Kasumi-1 (cell line): Measurements from ENCODE around the gene RGR.

Experiments
- DNase-seq, 2 experiments: peaks; one replicate each; lab custom pipeline; 2025; lab: John Stamatoyannopoulos, UW

Gene RGR

DNA sequence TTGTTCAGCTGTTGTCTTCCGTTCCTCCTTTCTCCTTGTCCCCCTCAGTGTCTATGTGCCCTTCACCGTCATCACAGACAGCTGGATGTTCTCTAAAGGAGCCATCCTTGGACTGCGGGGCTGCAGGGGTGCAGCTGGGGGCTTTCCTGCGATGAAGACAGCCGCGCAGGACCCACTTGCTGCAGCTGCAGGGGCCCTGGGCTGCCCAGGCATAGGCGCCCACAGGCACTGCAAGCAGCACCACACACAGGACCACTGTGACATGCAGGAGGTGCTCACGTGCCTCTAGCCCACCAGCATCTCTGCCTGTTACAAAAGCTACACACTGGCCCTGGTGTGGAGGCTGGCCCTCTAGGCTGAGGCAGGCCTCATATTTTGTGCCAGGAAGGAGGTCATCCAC lies 22.9 kb upstream of the RGR start:
- DNase-seq: no peak

DNA sequence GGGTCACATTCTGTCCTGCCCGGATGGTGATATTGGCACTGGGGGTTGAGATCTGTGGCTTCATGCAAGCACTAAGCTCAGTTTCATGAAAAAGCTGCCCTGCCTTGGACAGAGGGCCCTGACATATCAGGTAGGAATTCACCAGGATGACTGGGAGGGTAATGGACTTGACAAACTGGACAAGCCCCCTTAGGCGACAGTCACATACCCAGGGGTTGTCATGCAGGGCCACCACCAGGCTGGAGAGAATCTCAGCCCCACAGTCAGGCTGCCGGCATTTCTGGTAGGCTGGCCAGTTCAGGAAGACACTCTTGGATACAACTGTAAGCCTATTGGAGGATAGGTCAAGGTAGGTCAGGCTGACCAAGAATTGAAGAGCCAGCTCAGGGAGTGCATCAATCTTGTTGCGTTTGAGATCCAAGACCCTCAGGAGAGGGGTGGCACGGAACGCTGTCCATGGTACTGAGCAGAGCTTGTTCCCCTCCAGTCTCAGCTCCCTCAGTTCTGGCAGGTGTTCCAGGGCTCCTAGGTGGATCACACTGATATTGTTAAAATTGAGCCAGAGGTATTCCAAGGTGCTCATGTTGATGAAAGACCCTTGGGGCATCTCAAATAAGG lies 20.3 kb upstream of the RGR start:
- no peak for DNase-seq

DNA sequence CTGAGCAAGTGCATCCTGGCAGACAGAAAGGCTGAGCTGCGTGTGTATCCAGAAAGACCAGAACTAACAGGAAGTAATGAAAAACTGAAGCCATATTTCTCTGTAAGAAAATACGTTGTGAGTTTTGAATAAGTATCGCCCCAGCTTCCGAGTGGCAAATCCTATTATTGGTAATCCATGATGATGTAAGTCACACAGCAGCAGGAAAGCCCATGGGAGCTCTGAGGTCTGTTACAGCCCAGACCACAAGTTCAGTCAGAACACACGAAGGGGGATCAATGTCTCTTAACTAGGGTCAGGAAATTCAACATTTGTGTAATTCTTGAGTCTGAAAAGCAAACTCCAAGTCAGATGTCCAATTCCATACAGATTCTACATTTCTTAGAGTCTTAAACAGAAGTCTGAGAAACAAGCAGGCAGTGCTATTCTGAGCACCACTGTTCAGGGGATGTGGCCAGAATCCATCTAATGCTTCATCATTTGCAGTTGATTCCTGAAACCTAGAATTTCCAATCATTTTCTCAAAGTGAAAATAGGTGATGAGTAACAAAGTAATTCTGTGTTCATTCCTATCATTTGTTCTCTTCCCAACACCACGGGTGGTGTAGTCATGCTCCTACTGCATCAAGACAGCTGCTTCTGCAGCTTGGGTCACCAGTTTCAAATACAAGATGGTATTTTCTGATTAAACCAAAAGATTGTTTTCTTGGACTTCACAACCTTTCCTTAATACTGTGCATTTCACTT lies 19.3 kb upstream of the RGR start, which contains the start of gene LRIT2:
Gene LRIT2 (minus strand): TSS at position 118 of the 747 bp plus-strand sequence. CDS start 24 bp downstream, at position 94.
- DNase-seq: no peak

DNA sequence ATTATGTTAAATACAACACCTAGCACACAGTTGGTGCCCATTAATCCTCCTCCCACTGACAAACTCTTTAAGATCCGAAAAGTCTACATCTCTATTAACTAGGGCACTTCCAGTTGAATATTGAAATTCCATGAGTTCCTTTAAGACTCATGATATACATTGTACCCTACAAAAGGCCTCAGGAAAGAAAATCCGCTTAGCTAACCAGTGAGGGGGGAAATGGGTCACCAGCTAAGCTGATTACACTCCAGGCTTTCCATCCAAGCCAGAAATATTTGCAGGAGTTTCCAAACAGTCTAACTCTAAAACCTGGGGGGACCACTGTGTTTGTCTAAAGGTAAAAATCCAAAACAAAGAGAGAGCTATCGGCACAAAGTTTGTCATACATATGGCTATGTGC lies 18.2 kb upstream of the RGR start:
- DNase-seq: no peak

DNA sequence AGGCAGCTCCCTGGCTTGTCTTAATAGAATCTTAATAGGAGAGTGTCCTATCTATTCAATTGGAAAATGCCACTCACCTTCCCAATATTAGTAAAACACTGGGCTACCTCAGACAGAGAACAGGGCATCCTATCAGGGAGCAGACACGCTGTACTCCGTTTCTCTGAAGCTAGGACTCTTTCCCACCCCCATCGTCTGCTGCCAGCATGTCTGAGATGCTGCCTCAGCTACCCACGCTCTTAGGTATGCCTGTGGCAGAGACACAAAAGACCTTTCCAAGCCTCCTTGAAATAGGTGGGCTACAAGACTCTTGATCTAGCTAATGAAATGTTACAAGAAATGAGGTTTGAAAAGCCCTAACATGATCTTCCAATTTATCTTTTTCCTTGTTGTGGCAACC lies 17.0 kb upstream of the RGR start:
- no peak for DNase-seq

DNA sequence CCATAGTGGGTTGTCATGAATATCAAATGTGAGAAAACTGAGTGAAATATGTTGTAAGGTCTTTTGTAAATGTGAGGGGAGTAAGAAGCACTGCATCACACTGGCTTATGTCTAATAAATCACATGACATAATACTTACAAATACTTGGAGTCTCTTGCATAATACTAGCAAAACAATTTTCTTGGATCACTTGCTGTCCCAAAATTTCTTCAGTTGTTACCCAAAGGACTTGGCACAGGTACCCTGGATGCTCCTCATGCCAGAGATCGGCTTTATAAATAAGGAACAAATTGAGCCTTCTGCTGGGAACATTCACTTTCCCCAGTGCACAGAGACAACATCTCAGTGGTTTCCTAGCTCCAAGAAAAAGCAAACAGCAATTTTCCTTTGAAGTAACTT lies 14.5 kb upstream of the RGR start:
- no peak for DNase-seq

DNA sequence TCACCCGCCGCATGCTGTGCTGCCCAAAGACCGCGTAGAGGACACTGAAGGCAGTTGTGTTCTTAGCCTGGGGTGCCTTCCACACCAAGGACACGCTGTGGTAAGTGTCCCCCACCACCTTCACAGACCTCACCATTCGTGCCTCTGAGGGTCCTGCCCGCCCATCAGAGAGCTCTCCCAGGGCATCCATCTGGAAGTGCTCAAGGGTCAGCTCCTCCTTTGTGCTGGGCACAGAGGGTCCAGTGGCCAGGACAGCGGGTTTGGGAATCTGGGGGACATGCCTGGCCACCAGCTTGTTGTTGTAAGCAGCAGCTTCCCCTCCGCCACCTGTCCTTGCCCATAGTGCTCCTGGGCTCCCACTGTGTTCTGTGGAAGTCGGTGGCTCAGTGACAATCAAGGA lies 12.5 kb upstream of the RGR start:
- DNase-seq: no peak

DNA sequence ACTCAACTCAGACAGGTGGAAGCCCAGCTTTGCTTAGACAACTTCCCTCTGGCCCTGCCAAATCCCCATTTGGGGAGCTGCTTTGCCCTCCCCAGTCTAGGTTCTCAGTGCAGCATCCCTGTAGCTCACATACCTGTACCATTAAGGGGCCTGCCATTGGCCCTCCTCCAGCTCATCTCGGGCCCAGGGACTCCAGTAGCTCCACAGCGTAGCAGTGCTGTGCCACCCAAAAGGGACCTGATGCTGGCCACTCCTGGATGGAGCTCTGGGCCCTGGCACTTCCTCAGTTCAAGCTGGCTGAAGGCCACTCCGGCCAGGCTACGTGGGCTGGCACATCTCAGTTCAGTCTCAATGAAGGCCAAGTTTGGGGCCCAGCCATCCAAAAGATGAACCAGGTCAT lies 10.9 kb upstream of the RGR start:
- DNase-seq: no peak

DNA sequence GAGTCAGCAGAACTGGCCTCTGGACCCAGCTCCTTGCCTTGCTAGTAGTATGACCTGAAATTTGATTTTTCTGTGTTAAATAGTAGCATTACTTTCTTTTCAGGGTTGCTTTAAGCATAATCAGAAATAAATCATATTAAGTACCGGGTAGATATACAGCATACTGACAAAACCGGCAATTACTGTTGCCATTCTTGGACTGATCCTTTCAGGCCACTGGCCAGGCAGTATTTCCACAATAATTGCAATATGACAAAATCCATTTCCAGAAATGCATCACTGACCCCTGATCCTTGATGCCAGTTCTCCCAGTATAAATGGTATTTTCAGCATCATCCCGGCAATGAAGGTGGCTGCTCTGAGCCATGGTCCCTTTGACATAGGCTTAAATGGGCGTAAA lies 10.4 kb upstream of the RGR start:
- no peak for DNase-seq

DNA sequence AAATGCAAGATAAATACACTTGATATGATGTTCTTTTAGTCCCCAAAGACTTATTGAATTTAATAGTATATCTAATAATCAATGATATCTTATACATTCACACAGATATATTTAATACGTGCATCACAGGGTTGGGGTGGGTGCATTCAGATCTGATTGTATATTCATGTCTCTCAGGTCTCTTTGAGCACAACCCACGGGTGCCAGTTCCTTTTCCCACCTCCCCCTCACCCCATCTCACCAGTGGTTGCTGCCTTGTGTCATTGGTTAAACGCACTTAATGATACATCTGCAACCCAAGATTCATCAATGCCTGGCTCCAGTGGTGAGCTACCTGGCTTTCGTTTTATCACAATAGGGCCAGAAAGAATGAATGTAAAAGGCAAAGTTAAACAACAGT lies 9.8 kb upstream of the RGR start:
- no peak for DNase-seq

DNA sequence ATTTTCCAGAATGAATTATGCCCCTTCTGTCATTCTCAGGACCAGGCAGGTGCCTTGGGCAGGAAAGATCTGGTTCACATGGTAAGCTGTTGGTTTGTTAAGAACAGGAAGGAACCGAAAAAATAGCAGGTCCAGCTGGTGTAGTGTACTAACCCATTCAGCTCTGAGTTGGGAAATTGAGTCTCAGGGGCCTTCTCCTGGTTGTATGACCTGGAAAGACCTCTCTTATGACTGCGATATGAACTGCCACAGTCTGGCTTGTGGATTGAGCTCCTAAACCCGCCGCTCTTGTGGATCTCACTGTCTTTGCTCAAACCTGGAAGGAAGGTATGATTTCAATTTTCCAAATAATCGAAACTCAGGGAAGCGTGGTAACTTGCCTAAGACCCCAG lies 8.1 kb upstream of the RGR start:
- DNase-seq: no peak

DNA sequence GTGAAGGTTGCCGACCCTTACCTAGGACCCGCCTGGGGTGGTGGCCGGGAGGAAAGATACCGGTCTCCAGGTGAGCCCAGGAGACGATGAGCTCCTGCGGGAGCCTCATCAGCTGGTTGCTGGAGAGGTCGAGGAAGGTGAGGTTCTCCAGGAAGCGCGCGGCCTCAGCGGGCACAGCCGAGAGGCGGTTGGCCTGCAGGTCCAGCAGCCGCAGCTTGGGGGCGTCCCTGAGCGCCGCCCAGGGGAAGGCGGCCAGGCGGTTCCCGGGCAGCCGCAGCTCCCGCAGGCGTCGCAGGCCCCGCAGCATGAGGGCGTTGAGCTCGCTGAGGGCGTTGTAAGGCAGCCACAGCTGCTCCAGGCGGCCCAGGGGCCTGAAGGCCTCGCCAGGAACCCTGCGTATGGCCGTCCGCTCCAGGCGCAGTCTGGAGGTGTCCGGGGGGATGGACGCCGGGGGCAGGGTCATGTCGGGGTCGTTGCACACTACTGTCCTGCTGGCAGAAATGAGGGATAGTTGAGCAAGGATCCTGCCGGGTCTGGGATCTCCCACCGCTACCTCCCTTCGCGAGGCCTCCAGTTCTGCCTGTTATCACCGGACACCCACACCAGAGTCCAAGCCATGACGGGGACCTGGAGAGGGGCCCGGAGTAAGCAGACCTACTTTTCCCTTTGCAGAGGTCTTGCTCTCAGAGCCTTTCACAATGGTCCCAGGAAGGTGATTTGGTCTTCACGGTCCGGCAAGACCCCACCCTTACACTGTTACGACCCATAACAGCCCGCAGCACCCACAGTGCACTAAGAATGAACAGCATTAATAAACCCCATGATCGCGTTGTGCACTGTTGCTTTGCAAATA lies 7.4 kb upstream of the RGR start:
- no peak for DNase-seq

DNA sequence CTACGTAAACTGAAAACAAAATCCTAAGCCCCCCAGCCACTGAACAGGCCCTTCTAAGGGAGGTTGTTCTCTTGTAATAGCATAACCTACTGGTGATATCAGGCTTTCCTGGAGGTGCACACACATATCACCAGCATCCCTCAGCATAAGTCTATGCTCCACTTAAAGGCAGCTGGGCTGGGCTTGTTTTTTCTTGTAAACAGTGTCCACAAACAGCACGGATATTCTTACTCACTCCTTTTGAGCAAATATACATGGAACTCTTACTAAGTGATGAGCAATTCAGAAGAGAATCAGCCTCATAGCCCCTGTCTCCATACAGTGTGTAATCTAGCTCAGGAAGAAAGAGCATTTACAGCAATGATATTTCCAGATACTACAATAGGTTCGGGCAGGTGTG lies 5.9 kb upstream of the RGR start:
- DNase-seq: no peak

DNA sequence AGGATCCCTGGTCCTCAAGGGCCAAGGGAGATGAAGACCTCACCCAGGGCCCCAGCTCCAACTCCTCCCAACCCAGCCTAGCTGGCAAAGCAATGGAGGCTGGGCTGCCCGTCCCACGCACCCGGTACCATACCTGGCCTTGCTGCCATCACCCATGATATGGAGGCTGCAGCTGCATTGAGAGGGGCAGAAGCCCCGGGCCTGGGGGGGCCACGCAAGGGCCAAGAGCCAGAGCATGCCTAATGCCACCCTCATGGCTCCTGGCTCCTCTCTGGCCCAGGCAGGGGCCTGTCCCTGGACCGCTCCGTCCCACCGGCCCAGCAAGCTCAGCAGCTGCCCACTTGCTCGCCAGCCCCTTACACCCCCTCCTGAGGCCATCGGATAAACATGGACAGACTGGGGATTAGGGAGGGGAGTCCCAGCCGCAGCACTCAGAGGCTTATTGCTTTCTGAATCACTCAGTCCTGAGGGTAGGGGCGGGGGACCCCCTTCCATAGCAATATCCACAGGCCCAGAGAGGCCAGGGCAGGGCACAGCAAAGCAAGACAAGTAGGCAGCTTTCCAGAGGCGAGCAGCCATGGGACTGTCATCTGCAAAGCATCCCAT lies 3.6 kb upstream of the RGR start, which contains the start of gene LRIT1:
Gene LRIT1 (minus strand): TSS at position 362 of the 606 bp plus-strand sequence. CDS start 107 bp downstream, at position 255.
- no peak for DNase-seq

DNA sequence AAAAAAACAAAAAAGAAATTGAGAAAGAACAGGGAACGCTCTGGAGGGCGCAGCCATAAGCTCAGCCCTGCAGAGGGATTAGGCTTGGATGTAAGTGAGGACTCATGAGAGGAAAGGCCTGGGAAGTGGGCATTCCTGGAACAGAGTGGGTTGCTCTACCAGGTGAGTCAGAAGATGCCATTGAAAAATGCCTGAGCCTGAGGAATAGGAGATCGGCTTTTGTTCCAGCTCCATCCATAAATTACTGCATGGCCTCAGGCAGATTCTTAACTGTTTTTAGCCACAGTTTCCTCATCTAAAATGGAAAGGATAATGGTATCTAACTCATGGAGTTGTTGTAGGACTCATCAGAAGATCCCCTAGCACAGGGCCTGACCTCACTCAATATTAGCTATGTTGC lies 1.1 kb upstream of the RGR start:
- DNase-seq: no peak

DNA sequence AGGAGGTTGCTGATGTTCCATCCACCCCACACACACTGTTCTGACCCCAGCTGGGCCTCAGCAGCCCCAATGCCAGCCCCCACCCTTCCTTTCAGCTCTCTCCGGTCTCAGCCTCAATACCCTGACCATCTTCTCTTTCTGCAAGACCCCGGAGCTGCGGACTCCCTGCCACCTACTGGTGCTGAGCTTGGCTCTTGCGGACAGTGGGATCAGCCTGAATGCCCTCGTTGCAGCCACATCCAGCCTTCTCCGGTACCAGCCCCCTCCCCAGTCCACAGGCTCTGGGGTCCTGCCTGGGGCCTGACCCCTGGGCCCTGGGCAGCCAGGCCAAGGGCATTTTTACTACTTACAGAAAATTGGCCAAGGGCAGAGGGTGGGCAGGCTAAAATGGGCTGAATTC lies 2.6 kb downstream of the RGR start:
- DNase-seq: no peak

DNA sequence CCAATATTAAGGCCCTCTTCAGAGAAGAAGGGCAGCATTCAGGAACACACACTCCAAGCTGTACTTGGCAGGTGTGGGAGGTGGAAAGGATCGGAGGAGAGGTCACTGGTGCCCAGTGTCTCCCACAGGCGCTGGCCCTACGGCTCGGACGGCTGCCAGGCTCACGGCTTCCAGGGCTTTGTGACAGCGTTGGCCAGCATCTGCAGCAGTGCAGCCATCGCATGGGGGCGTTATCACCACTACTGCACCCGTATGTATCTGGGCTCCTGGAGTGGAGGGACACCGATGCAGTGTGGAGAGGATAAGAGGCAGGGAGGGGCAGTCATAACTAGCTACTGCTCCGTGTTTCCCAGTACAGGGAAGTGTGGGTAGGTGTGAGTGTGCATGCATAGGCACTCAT lies 3.9 kb downstream of the RGR start:
- no peak for DNase-seq

DNA sequence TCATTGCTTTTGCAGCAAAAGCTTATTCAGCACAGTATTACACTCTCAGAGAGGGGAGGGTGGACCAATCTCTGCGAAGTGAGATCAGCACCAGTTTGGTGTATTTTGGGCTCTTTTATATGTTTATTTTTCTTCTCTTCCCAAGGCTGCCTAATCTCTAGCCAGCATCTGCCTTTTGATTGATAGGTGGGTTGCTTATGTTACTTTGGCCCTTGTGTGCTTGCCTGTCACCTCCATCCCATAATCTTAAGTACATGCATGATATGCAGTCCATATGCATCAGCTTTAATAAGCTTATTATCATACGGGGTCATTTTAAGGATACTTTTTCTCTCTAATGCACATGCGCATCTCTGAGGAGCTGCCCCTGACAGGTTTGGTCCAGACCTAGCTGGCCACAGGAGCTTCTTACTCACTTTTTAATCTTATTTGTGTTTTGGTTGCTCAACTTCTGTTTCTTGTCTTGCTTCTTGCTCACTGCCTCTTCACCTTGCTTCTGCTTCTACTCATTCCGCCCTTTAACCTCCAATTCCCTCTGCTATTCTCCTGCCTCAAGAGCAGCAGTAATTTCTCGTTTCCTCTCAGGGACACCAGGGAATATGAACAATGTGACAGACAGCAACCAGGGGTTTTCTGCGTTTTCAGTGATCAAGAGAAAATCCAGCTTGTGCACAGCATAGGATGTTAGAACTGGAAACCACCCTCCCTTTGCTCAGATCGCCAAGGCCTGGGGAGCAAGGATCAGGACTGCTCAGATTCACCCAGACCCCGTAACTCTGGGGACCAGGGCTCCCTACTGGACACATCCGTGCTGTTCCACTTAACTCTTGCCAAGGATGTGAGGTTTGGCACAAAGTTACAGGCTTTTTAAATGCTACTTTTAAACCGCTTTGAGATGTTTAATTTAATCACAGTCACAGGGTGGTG lies 10.0 kb downstream of the RGR start:
- no peak for DNase-seq

DNA sequence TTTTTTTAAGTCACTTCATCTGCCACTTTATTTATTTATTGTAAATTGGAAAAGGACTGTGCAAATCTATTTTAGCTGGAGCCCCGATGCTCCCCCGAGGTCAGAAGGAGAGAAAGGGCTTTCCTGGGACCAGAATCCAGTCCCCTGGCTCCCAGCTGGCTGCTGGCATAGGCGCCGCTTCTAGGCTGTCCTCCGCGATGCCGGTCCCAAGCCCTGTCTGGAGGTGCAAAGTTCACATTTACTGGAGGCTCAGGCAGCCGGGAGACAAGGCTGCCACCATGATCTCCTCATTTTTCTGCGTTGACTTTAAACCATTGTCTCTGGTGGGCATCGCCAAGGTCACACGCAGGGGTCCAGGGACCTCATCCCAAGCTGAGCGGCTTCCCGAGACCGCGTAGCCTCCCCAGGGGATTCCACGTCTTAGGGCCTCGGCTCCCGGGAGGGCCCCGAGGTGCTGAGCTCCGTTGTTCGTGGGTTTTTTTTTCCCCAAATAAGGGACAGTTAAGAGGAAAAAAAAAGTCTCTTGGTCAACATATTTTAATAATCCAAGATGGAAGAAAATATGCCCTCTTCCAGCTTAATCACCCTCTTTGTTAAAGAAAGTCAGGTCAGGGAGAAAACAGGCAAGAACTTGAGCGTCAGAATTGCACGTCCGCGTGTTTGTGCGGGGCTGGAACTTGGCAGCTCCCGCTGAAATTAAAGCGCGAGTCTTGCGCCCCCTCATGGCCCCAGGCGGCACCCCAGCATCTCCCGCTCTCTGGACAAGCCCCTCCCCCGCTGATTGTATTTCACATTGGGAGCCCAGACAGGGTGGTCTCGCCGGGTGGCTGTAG lies 11.9 kb downstream of the RGR start:
- DNase-seq: no peak

DNA sequence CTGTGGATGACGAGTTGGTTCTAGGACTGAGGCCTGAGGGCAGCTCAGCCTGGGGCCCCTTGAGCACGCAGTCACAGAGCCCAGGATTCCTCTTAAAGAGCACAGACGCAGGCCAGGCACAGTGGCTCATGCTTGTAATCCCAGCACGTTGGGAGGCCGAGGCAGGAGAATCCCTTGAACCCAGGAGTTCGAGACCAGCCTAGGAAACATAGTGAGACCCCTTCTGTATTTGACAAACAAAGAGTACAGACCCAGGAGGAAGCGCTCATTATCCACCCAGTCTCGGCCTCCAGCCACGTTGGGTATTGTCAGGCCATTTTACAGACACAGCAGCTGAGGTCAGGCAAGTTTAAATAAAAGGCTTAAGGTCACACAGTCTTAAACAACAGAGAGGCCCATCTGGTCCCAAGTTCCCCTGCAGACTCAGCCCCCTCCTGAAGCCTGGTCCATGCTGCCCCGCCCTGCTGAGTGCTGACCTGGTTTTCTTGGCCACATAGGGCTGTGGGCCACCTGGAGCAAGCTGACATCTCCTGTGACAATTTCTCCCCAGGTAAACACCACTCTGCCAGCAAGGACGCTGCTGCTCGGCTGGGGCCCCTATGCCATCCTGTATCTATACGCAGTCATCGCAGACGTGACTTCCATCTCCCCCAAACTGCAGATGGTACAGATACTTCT lies 12.6 kb downstream of the RGR start:
- no peak for DNase-seq
